SK-N-SH (cell line): ENCODE results near the gene STRADB. TPM values are rescaled to one million over a fixed set of nuclear protein-coding genes. Genes with fewer than 3 reads are reported as not detected.
"Not testable (repeated sequence)": the region's sequence is repeated elsewhere in the genome, so short reads cannot be mapped to it uniquely, and the experiment has no call there.

ENCODE experiments used
- CTCF ChIA-PET: fragments of 300-600, 350-600 bp; formaldehyde crosslinking; extraction: SDS; loops from one replicate; lab custom pipeline; 2021; lab: Yijun Ruan, JAX
- POLR2A ChIA-PET: fragments of 350-600 bp; sonication (Branson Sonifier 250); formaldehyde crosslinking; extraction: SDS; loops from one replicate; lab custom pipeline; 2020; ENCODE audit warnings: antibody characterized with exemption, inconsistent platforms; lab: Yijun Ruan, JAX
- DNase-seq: peaks from one replicate; pipeline ENCODE4 v3.0.0; 2012
- H2AFZ ChIP-seq: fragments of 200-600 bp; sonication (generic); 2 replicates; pipeline ENCODE4 v1.8.1; 2016; ENCODE audit warnings: antibody characterized with exemption, mild to moderate bottlenecking, low read depth
- H3F3A ChIP-seq: fragments of 200-600 bp; sonication (generic); replicated peaks from 2 replicates; pipeline ENCODE3; 2016; ENCODE audit warnings: antibody characterized with exemption, mild to moderate bottlenecking; ENCODE audit not compliant: insufficient read depth
- H3K27ac ChIP-seq, 2 experiments: fragments of 200-500 bp in 1 of 2; fragments of 200-600 bp in 1 of 2; sonication (Bioruptor generic) in 1 of 2; sonication (generic), shearing (Covaris generic) in 1 of 2; 2 replicates each; pipeline versions ENCODE4 v1.5.1 to v1.6.1; 2014 to 2016; ENCODE audit warnings: low read depth in 2 of 2, inconsistent platforms in 1 of 2, low read length in 1 of 2, mild to moderate bottlenecking in 1 of 2, mixed read lengths in 1 of 2
- H3K27me3 ChIP-seq: fragments of 200-600 bp; sonication (generic), shearing (Covaris generic); 2 replicates; pipeline ENCODE4 v1.6.1; 2016; ENCODE audit warnings: mixed run types; ENCODE audit not compliant: insufficient read depth
- H3K36me3 ChIP-seq, 2 experiments: fragments of 200-500 bp in 1 of 2; fragments of 200-600 bp in 1 of 2; sonication (Bioruptor generic) in 1 of 2; sonication (generic) in 1 of 2; replicated peaks in 1 of 2; 2 replicates each; pipeline versions ENCODE3 to v1.5.1; 2014 to 2016; ENCODE audit warnings: low read length in 1 of 2, mild to moderate bottlenecking in 1 of 2; ENCODE audit not compliant: insufficient read depth in 2 of 2, control insufficient read depth in 1 of 2
- H3K4me1 ChIP-seq, 2 experiments: fragments of 200-500 bp in 1 of 2; fragments of 200-600 bp in 1 of 2; sonication (Bioruptor generic) in 1 of 2; sonication (generic), shearing (Covaris generic) in 1 of 2; 2 replicates each; pipeline versions ENCODE4 v1.5.1 to v1.6.1; 2014 to 2016; ENCODE audit warnings: low read depth in 1 of 2, low read length in 1 of 2, mixed run types in 1 of 2; ENCODE audit not compliant: insufficient read depth in 2 of 2, control insufficient read depth in 1 of 2
- H3K4me2 ChIP-seq: fragments of 200-600 bp; sonication (generic), shearing (Covaris generic); 2 replicates; pipeline ENCODE4 v1.6.1; 2017; ENCODE audit warnings: mixed run types
- H3K4me3 ChIP-seq, 2 experiments: fragments of 200-500 bp in 1 of 2; fragments of 200-600 bp in 1 of 2; sonication (Bioruptor generic) in 1 of 2; sonication (generic), shearing (Covaris generic) in 1 of 2; 2 replicates each; pipeline versions ENCODE4 v1.5.1 to v1.8.1; 2014 to 2016; ENCODE audit warnings: low read depth in 2 of 2, inconsistent platforms in 1 of 2, low read length in 1 of 2, mild to moderate bottlenecking in 1 of 2, mixed read lengths in 1 of 2, moderate library complexity in 1 of 2
- H3K79me2 ChIP-seq: fragments of 200-600 bp; sonication (generic); 2 replicates; pipeline ENCODE4 v1.8.1; 2017; ENCODE audit warnings: mild to moderate bottlenecking; ENCODE audit not compliant: insufficient read depth
- H3K9ac ChIP-seq: fragments of 200-600 bp; sonication (generic); 2 replicates; pipeline ENCODE4 v1.6.1; 2017; ENCODE audit warnings: mixed run types
- H3K9me2 ChIP-seq: fragments of 200-600 bp; sonication (generic); 2 replicates; pipeline ENCODE4 v1.6.1; 2017; ENCODE audit warnings: mixed run types
- H3K9me3 ChIP-seq: fragments of 200-600 bp; sonication (generic); 2 replicates; pipeline ENCODE4 v1.6.1; 2017; ENCODE audit warnings: mixed run types, mild to moderate bottlenecking, moderate library complexity
- H4K20me1 ChIP-seq: fragments of 200-600 bp; sonication (generic); 2 replicates; pipeline ENCODE4 v1.6.1; 2017; ENCODE audit warnings: mild to moderate bottlenecking, mixed run types; ENCODE audit not compliant: insufficient read depth
- CTCF ChIP-seq: fragments of 200-600 bp; sonication (generic); IDR thresholded peaks from 2 replicates; pipeline ENCODE4 v1.6.1; 2017; ENCODE audit warnings: antibody characterized with exemption, mild to moderate bottlenecking, moderate library complexity
- EZH2phosphoT487 ChIP-seq: fragments of 200-600 bp; sonication (generic); IDR thresholded peaks from 2 replicates; pipeline ENCODE4 v1.6.1; 2017; ENCODE audit warnings: low read depth, mixed run types, mild to moderate bottlenecking, antibody characterized with exemption, moderate library complexity, borderline replicate concordance
- FOSL2 ChIP-seq: IDR thresholded peaks from 2 replicates; pipeline ENCODE4 v1.4.0; 2012; ENCODE audit warnings: low read depth, mild to moderate bottlenecking, moderate library complexity, borderline replicate concordance
- FOXJ3 ChIP-seq: sonication (generic); formaldehyde crosslinking; IDR thresholded peaks from 2 replicates; pipeline ENCODE4 v1.5.1; 2020; ENCODE audit warnings: mild to moderate bottlenecking, missing genetic modification reagents
- FOXM1 ChIP-seq: IDR thresholded peaks from 2 replicates; pipeline ENCODE4 v1.4.0; 2012; ENCODE audit warnings: low read depth, mild to moderate bottlenecking
- GABPA ChIP-seq: IDR thresholded peaks from 2 replicates; pipeline ENCODE4 v1.4.0; 2012; ENCODE audit warnings: low read depth, mild to moderate bottlenecking
- GATA2 ChIP-seq: sonication (generic); formaldehyde crosslinking; IDR thresholded peaks from 2 replicates; pipeline ENCODE4 v1.5.0; 2020; ENCODE audit warnings: mild to moderate bottlenecking, missing genetic modification reagents
- JUND ChIP-seq: IDR thresholded peaks from 2 replicates; pipeline ENCODE4 v1.4.0; 2012
- NFIC ChIP-seq: IDR thresholded peaks from 2 replicates; pipeline ENCODE4 v1.4.0; 2012; ENCODE audit warnings: borderline replicate concordance
- NRF1 ChIP-seq: IDR thresholded peaks from 2 replicates; pipeline ENCODE4 v1.6.1; 2012; ENCODE audit warnings: low read depth, mild to moderate bottlenecking, low read length
- POLR2AphosphoS5 ChIP-seq: IDR thresholded peaks from 2 replicates; pipeline ENCODE4 v1.6.1; 2012; ENCODE audit warnings: low read depth, low read length
- RCOR1 ChIP-seq: fragments of 150-350 bp; IDR thresholded peaks from 2 replicates; pipeline ENCODE4 v1.6.1; 2017; ENCODE audit warnings: antibody characterized with exemption, low read length
- REST ChIP-seq: IDR thresholded peaks from 2 replicates; pipeline ENCODE4 v1.6.1; 2012; ENCODE audit warnings: mild to moderate bottlenecking, low read depth, low read length, moderate library complexity
- RXRA ChIP-seq: IDR thresholded peaks from 2 replicates; pipeline ENCODE4 v1.4.0; 2012; ENCODE audit warnings: low read depth, mild to moderate bottlenecking, borderline replicate concordance
- TCF12 ChIP-seq: IDR thresholded peaks from 2 replicates; pipeline ENCODE4 v1.4.0; 2012
- TEAD4 ChIP-seq: IDR thresholded peaks from 2 replicates; pipeline ENCODE4 v1.4.0; 2012; ENCODE audit warnings: mild to moderate bottlenecking, borderline replicate concordance; ENCODE audit not compliant: insufficient read depth
- USF1 ChIP-seq: IDR thresholded peaks from 2 replicates; pipeline ENCODE4 v1.4.0; 2012; ENCODE audit warnings: low read depth, borderline replicate concordance
- ZBTB33 ChIP-seq: IDR thresholded peaks from 2 replicates; pipeline ENCODE4 v1.4.0; 2012; ENCODE audit warnings: low read depth, borderline replicate concordance
- WGBS: methylation state at CpG from one replicate; pipeline ENCODE4 v1.1.6; 2017; ENCODE audit warnings: low lambda C conversion rate; 5-methylcytosine and 5-hydroxymethylcytosine counted together
- polyA plus RNA-seq, 3 experiments: library from polyadenylated mRNA; depleted of rRNA; stranded (reverse); fragments of >200 nt; gene quantifications; 2 replicates each; pipeline ENCODE4 v1.2.3, GENCODE V29; 2012
- TF ChIP-seq, protein P1 (sequence below): fragments of 150-350 bp; IDR thresholded peaks from 2 replicates; pipeline ENCODE4 v1.6.1; 2016; ENCODE audit warnings: mild to moderate bottlenecking, low read depth, low read length

The STRADB gene
- polyA plus RNA-seq, 1 of the 3 experiments (the other 2 are of a cell fraction), result 27.0 TPM

DNA sequence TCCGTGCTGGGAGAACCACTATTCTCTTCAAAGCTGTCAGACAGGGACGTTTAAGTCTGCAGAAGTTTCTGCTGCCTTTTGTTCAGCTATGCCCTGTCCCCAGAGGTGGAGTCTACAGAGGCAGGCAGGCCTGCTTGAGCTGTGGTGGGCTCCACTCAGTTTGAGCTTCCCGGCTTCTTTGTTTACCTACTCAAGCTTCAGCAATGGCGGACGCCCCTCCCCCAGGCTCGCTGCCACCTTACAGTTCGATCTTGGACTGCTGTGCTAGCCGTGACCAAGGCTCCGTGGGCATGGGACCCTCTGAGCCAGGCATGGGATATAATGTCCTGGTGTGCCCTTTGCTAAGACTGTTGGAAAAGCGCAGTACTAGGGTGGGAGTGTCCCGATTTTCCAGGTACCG lies 21.2 kb upstream of the STRADB start:
- H3K27ac ChIP-seq, DNase-seq, H3K9me2 ChIP-seq, H3K36me3 ChIP-seq, H3K4me2 ChIP-seq, H3K9me3 ChIP-seq, H4K20me1 ChIP-seq, H3K4me3 ChIP-seq, POLR2A ChIA-PET, CTCF ChIA-PET, H3K9ac ChIP-seq, H2AFZ ChIP-seq, H3K27me3 ChIP-seq: not testable (repeated sequence)
- peaks cover 22 to 25% of the 10 kb centered on the region in 2 experiments for H3K4me1 ChIP-seq
- WGBS, result 93% methylated on average over 10 of the region's 12 CpGs
- H3K79me2 ChIP-seq, result peaks cover 79% of the 10 kb centered on the region
- peaks cover 30% of the 10 kb centered on the region for H3F3A ChIP-seq

DNA sequence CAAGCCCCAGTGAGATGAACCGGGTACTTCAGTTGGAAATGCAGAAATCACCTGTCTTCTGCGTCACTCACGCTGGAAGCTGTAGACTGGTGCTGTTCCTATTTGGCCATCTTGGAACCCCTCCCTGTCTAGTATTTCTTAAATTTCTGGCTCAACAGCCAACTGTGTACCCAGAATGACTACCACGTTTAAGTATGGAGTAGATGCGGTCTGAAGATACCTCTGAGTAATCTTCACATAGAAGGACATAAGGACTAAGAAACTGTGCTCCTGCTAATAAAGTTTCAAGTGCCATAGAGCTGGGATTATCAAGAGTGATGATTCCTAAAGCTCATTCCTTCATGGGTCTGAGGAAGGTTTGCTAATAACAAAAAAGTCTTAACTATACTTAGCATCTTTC lies 20.7 kb upstream of the STRADB start:
- WGBS, result 98% methylated on average over 3 of the region's 5 CpGs
- H3F3A ChIP-seq, result peaks cover 30% of the 10 kb centered on the region
- peaks cover 3% of the 10 kb centered on the region; the same call in 1 of the 2 replicates for H4K20me1 ChIP-seq
- H3K4me1 ChIP-seq, result peaks cover 22 to 25% of the 10 kb centered on the region in 2 experiments
- no peaks in the 10 kb centered on the region; the same call in 1 of the 2 replicates for H3K9me3 ChIP-seq
- no peaks in the 10 kb centered on the region for H3K27me3 ChIP-seq
- H3K27ac ChIP-seq, result peak overlapping the region in 1 of 2 experiments; percentile 94; a peak in 1 of 4 replicates
- H3K9ac ChIP-seq, result no peak overlapping the region
- DNase-seq, result no peak
- peaks cover 81% of the 10 kb centered on the region for H3K79me2 ChIP-seq
- H3K9me2 ChIP-seq, result no peaks in the 10 kb centered on the region
- ChIA-PET POLR2A (no interaction called here), CTCF (interaction anchor here (1.2 kb wide), 1 partner anchor 21 kb away, joined by 3 read pairs; the partner anchor contains the start of gene STRADB)
- TF ChIP-seq TCF12 (no peak), TEAD4 (no peak), GATA2 (no peak), RCOR1 (no peak), RXRA (no peak), FOSL2 (no peak), GABPA (no peak), FOXM1 (no peak), ZBTB33 (no peak), FOXJ3 (CRISPR knock-in tag) (no peak), POLR2AphosphoS5 (no peak), NFIC (no peak), NRF1 (no peak), EZH2phosphoT487 (no peak), CTCF (no peak), REST (no peak), USF1 (no peak), JUND (no peak)
- TF ChIP-seq, protein P1, sequence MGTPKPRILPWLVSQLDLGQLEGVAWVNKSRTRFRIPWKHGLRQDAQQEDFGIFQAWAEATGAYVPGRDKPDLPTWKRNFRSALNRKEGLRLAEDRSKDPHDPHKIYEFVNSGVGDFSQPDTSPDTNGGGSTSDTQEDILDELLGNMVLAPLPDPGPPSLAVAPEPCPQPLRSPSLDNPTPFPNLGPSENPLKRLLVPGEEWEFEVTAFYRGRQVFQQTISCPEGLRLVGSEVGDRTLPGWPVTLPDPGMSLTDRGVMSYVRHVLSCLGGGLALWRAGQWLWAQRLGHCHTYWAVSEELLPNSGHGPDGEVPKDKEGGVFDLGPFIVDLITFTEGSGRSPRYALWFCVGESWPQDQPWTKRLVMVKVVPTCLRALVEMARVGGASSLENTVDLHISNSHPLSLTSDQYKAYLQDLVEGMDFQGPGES, result no peak
- no peak overlapping the region for H2AFZ ChIP-seq
- no peak overlapping the region for H3K4me3 ChIP-seq
- no peaks in the 10 kb centered on the region for H3K36me3 ChIP-seq
- H3K4me2 ChIP-seq, result no peak overlapping the region
